Neuronal stem cell (in vitro differentiated cells): ENCODE results near the gene ANGEL1.

ENCODE experiments used
- DNase-seq: peaks from one replicate; pipeline ENCODE4 v3.0.0-alpha.2; 2013; ENCODE audit warnings: low spot score
- H2AFZ ChIP-seq: one replicate; pipeline ENCODE4 v1.6.1; 2013; ENCODE audit warnings: mild to moderate bottlenecking, low read length, inconsistent platforms
- H2AK5ac ChIP-seq: 2 replicates; pipeline ENCODE4 v1.6.1; 2013; ENCODE audit warnings: low read depth, mild to moderate bottlenecking, inconsistent platforms, low read length, moderate library complexity, mixed read lengths
- H2BK120ac ChIP-seq: 2 replicates; pipeline ENCODE4 v1.6.1; 2013; ENCODE audit warnings: low read depth, mild to moderate bottlenecking, inconsistent platforms, low read length, moderate library complexity, mixed read lengths
- H2BK12ac ChIP-seq: one replicate; pipeline ENCODE4 v1.6.1; 2013; ENCODE audit warnings: low read length, inconsistent platforms
- H2BK15ac ChIP-seq: 2 replicates; pipeline ENCODE4 v1.6.1; 2013; ENCODE audit warnings: mild to moderate bottlenecking, low read length, inconsistent platforms, mixed read lengths
- H2BK5ac ChIP-seq: one replicate; pipeline ENCODE4 v1.6.1; 2013; ENCODE audit warnings: inconsistent platforms, mild to moderate bottlenecking, low read length, moderate library complexity
- H3K14ac ChIP-seq: one replicate; pipeline ENCODE4 v1.6.1; 2013; ENCODE audit warnings: low read length, inconsistent platforms
- H3K18ac ChIP-seq: 2 replicates; pipeline ENCODE4 v1.6.1; 2013; ENCODE audit warnings: low read length, inconsistent platforms
- H3K23ac ChIP-seq: 2 replicates; pipeline ENCODE4 v1.6.1; 2013; ENCODE audit warnings: low read depth, mild to moderate bottlenecking, mixed read lengths, low read length, inconsistent platforms; ENCODE audit not compliant: poor library complexity
- H3K27ac ChIP-seq: replicated peaks from 3 replicates; pipeline ENCODE4 v1.5.1; 2013; ENCODE audit warnings: low read length, inconsistent platforms
- H3K27me3 ChIP-seq, 3 experiments: 2 replicates each; pipeline ENCODE4 v1.6.1; 2013; ENCODE audit warnings: low read length in 3 of 3, mild to moderate bottlenecking in 2 of 3, inconsistent platforms in 1 of 3, low read depth in 1 of 3, mixed read lengths in 1 of 3, moderate library complexity in 1 of 3; ENCODE audit not compliant: control insufficient read depth in 3 of 3, insufficient read depth in 3 of 3
- H3K36me3 ChIP-seq, 2 donors: replicated peaks in 1 of 2; 2 replicates each; pipeline ENCODE4 v1.6.1; 2013; ENCODE audit warnings: low read length in 2 of 2; ENCODE audit not compliant: control insufficient read depth in 2 of 2, insufficient read depth in 2 of 2
- H3K4ac ChIP-seq: 2 replicates; pipeline ENCODE4 v1.6.1; 2013; ENCODE audit warnings: inconsistent platforms, mild to moderate bottlenecking, low read length, moderate library complexity
- H3K4me1 ChIP-seq, 2 donors: 1 replicate in 1 of 2; 2 replicates in 1 of 2; pipeline ENCODE4 v1.6.1; 2013; ENCODE audit warnings: low read length in 2 of 2, low read depth in 1 of 2; ENCODE audit not compliant: control insufficient read depth in 2 of 2, insufficient read depth in 1 of 2
- H3K4me2 ChIP-seq: one replicate; pipeline ENCODE4 v1.6.1; 2013; ENCODE audit warnings: mild to moderate bottlenecking, low read length, inconsistent platforms; ENCODE audit not compliant: insufficient read depth, poor library complexity, severe bottlenecking
- H3K4me3 ChIP-seq, 2 donors: 2 replicates each; pipeline ENCODE4 v1.5.1; 2013; ENCODE audit warnings: low read length in 2 of 2, mild to moderate bottlenecking in 2 of 2, inconsistent platforms in 1 of 2, moderate library complexity in 1 of 2
- H3K79me1 ChIP-seq: one replicate; pipeline ENCODE4 v1.6.1; 2013; ENCODE audit warnings: low read depth, mild to moderate bottlenecking, inconsistent platforms, low read length, moderate library complexity
- H3K9ac ChIP-seq: one replicate; pipeline ENCODE4 v1.6.1; 2013; ENCODE audit warnings: mild to moderate bottlenecking, low read depth, low read length, inconsistent platforms; ENCODE audit not compliant: poor library complexity
- H3K9me3 ChIP-seq, 2 donors: replicated peaks in 1 of 2; 2 replicates each; pipeline versions ENCODE3 to v1.6.1; 2013; ENCODE audit warnings: low read length in 2 of 2, mild to moderate bottlenecking in 2 of 2, inconsistent platforms in 1 of 2, low read depth in 1 of 2, mixed read lengths in 1 of 2, moderate library complexity in 1 of 2; ENCODE audit not compliant: control insufficient read depth in 2 of 2, insufficient read depth in 1 of 2
- H4K8ac ChIP-seq: one replicate; pipeline ENCODE4 v1.6.1; 2013; ENCODE audit warnings: low read depth, mild to moderate bottlenecking, inconsistent platforms, low read length, moderate library complexity
- H4K91ac ChIP-seq: one replicate; pipeline ENCODE4 v1.6.1; 2013; ENCODE audit warnings: low read length, low read depth, mild to moderate bottlenecking, inconsistent platforms; ENCODE audit not compliant: poor library complexity
- WGBS, 2 donors: extraction: QIAGEN DNeasy Blood & Tissue Kit; methylation state at CpG; one replicate each; pipeline ENCODE4 v1.1.7; 2013; ENCODE audit warnings: missing lambda C conversion rate in 2 of 2, mixed read lengths in 1 of 2; ENCODE audit not compliant: insufficient read length in 2 of 2, insufficient replicate concordance in 1 of 2; ENCODE audit errors: extremely low coverage in 2 of 2; 5-methylcytosine and 5-hydroxymethylcytosine counted together

ANGEL1 gene

GRCh38 chr14:76828339-76829012, 15.8 kb upstream of the ANGEL1 start:
- WGBS, 2 donors: no CpG with 5 or more reads among the region's 17 CpGs
- Histone ChIP-seq H3K4me2 (no peak overlapping the region), H2AFZ (peak overlapping the region; percentile 49), H3K14ac (no peak overlapping the region), H3K9me3 (peaks cover 0 to 4% of the 10 kb centered on the region in 2 donors), H3K27ac (no peak overlapping the region), H2BK120ac (no peak overlapping the region), H3K36me3 (no peaks in the 10 kb centered on the region), H4K8ac (no peak overlapping the region), H3K23ac (no peak overlapping the region), H2BK12ac (no peak overlapping the region), H3K79me1 (no peaks in the 10 kb centered on the region), H2AK5ac (no peak overlapping the region), H3K4me3 (no peak overlapping the region), H3K4me1 (peaks cover 4 to 16% of the 10 kb centered on the region in 2 donors), H3K4ac (no peak overlapping the region), H2BK15ac (peak overlapping the region; percentile 12), H2BK5ac (no peak overlapping the region), H3K9ac (no peak overlapping the region), H3K27me3 (peaks cover 0 to 39% (median 0%) of the 10 kb centered on the region in 3 experiments), H4K91ac (no peak overlapping the region), H3K18ac (peak overlapping the region; percentile 46)
- DNase-seq: no peak

- Histone ChIP-seq H3K27ac (no peak overlapping the region), H3K36me3 (no peaks in the 10 kb centered on the region), H3K9me3 (peaks cover 0 to 4% of the 10 kb centered on the region in 2 donors), H2BK120ac (no peak overlapping the region), H3K79me1 (no peaks in the 10 kb centered on the region), H2AFZ (no peak overlapping the region), H2BK12ac (no peak overlapping the region), H3K14ac (no peak overlapping the region), H3K9ac (no peak overlapping the region), H3K4ac (no peak overlapping the region), H3K18ac (no peak overlapping the region), H2BK5ac (no peak overlapping the region), H4K91ac (no peak overlapping the region), H4K8ac (no peak overlapping the region), H2AK5ac (peak overlapping the region; percentile 25), H3K23ac (no peak overlapping the region), H3K4me2 (no peak overlapping the region), H3K4me1 (peaks cover 4 to 16% of the 10 kb centered on the region in 2 donors), H3K4me3 (no peak overlapping the region), H2BK15ac (no peak overlapping the region), H3K27me3 (peaks cover 0 to 39% (median 0%) of the 10 kb centered on the region in 3 experiments)
- no CpG with 5 or more reads among the region's 9 CpGs for WGBS, 2 donors
- DNase-seq: no peak
Measured at GRCh38 chr14:76827696-76828296, 15.1 kb upstream of the ANGEL1 start.

DNA sequence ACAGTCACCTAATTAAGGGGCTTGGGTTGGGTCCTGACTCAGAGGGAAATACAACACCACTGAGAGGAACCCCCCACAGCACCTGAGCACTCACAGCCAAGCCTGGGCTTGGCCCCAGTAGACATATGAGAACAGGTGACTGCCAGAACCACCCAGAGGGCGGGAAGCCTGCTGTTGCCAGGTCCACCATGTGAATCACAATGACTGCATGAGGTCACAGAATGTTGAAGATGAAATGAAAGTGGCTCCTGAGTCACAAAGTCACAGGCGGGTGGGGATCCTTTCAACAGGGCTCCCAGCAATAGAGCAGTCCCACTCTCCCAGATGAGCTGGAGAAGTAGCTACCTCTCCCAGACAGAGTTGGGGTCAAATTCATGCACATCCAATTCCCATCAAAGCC, 13.4 kb upstream of the ANGEL1 start, which contains the start of gene LRRC74A:
TSS of gene LRRC74A (plus strand) at position 287 of the 400 bp plus-strand sequence. CDS start 290 bp downstream, outside the sequence.
- no CpG with 5 or more reads among the region's 2 CpGs for WGBS, 2 donors

DNA sequence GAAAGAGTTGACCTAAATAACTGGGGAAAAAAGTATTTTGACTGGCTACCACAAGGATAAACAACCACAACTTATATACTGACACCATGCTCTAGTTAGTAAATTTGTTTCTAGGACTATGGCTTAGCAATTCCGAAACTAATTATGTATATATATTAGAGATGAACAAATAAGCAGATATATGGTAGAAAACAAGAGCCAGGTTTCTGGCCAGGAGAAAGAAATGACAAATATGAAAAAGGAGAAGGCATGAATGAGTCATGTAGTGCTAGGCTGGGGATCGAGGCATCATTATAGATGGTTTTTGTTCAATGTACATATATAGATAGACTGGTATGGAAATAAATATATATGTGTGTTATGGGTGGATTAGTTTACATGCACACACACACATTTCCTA, 8.0 kb upstream of the ANGEL1 start:
- Histone ChIP-seq H3K27ac (no peak overlapping the region), H3K4me2 (no peak overlapping the region), H3K23ac (no peak overlapping the region), H4K8ac (no peak overlapping the region), H2BK15ac (no peak overlapping the region), H3K4me1 (peaks cover 0 to 2% of the 10 kb centered on the region in 2 donors), H3K9me3 (peaks cover 0 to 6% of the 10 kb centered on the region in 2 donors), H3K18ac (no peak overlapping the region), H2BK5ac (no peak overlapping the region), H3K79me1 (no peaks in the 10 kb centered on the region), H2BK120ac (no peak overlapping the region), H2AK5ac (no peak overlapping the region), H2AFZ (no peak overlapping the region), H3K14ac (no peak overlapping the region), H3K27me3 (peaks cover 0 to 19% (median 0%) of the 10 kb centered on the region in 3 experiments), H3K36me3 (no peaks in the 10 kb centered on the region), H3K9ac (no peak overlapping the region), H3K4me3 (no peak overlapping the region), H4K91ac (no peak overlapping the region), H3K4ac (no peak overlapping the region), H2BK12ac (no peak overlapping the region)
- DNase-seq: no peak
- WGBS, 2 donors: no CpG with 5 or more reads among the region's 2 CpGs

More for the DNA sequence above, 13.4 kb upstream of the ANGEL1 start, which contains the start of gene LRRC74A:
- no peak within 1 kb of the TSS for H3K14ac ChIP-seq
- H2AFZ ChIP-seq: no peak within 1 kb of the TSS
- no peak within 1 kb of the TSS for H3K4me2 ChIP-seq
- peak within 1 kb of the TSS; percentile 36 for H3K23ac ChIP-seq
- no peak within 1 kb of the TSS for H2BK5ac ChIP-seq
- no peak within 1 kb of the TSS for H2BK120ac ChIP-seq
- no peak within 1 kb of the TSS for H3K18ac ChIP-seq
- H3K4me3 ChIP-seq: no peak within 1 kb of the TSS
- peaks cover 0 to 4% of the 10 kb centered on the region in 2 donors for H3K9me3 ChIP-seq
- no peaks in the 10 kb centered on the region for H3K36me3 ChIP-seq
- H4K91ac ChIP-seq: no peak within 1 kb of the TSS
- H3K4me1 ChIP-seq: peaks cover 4 to 16% of the 10 kb centered on the region in 2 donors
- H3K27ac ChIP-seq: no peak within 1 kb of the TSS
- DNase-seq: no peak
- no peak within 1 kb of the TSS for H4K8ac ChIP-seq
- H3K27me3 ChIP-seq: peaks cover 0 to 39% (median 0%) of the 10 kb centered on the region in 3 experiments
- no peak within 1 kb of the TSS for H3K9ac ChIP-seq
- H2BK12ac ChIP-seq: no peak within 1 kb of the TSS
- no peak within 1 kb of the TSS for H3K4ac ChIP-seq
- H2AK5ac ChIP-seq: peak within 1 kb of the TSS; percentile 47
- no peak within 1 kb of the TSS for H2BK15ac ChIP-seq
- no peaks in the 10 kb centered on the region for H3K79me1 ChIP-seq
